ENCODE measurements around the gene SIPA1. TPM values are rescaled to one million over a fixed set of nuclear protein-coding genes. Genes with fewer than 3 reads are reported as not detected.

SIPA1 gene
- total RNA-seq, 2 experiments from 2014 or later, result 95.4 to 156 TPM

GRCh38 chr11:65634905-65635731, 2.8 kb upstream of the SIPA1 start:
- intact Hi-C loops (cut with micrococcal nuclease; ENCODE audit: unreplicated experiment), result no loop called here
- peaks cover 73% of the 10 kb centered on the region for H3K36me3 ChIP-seq (ENCODE audit: insufficient read depth, low read length)
- ChIA-PET POLR2A (no interaction called here), CTCF (ENCODE audit: unreplicated experiment) (no interaction called here)
- no peak overlapping the region for H3K4me2 ChIP-seq (ENCODE audit: low read length)
- peaks cover 4% of the 10 kb centered on the region; the same call in 1 of the 2 replicates for H3K79me2 ChIP-seq (ENCODE audit: insufficient read depth, low read depth, low read length)
- H3K9me2 ChIP-seq (ENCODE audit: insufficient read depth, low read length), result no peaks in the 10 kb centered on the region
- H3K9me3 ChIP-seq (ENCODE audit: low read length), result no peaks in the 10 kb centered on the region
- H3K4me1 ChIP-seq (ENCODE audit: insufficient read depth, low read length, poor library complexity, severe bottlenecking), result peaks cover 30% of the 10 kb centered on the region
- no peak overlapping the region for H3K27ac ChIP-seq (ENCODE audit: low read depth, low read length, poor library complexity, severe bottlenecking)
- TF ChIP-seq EZH2phosphoT487 (IDR thresholded peaks at IDR 0.05; ENCODE audit: borderline replicate concordance, low read depth, low read length), result no peak
- TF ChIP-seq, protein P1, sequence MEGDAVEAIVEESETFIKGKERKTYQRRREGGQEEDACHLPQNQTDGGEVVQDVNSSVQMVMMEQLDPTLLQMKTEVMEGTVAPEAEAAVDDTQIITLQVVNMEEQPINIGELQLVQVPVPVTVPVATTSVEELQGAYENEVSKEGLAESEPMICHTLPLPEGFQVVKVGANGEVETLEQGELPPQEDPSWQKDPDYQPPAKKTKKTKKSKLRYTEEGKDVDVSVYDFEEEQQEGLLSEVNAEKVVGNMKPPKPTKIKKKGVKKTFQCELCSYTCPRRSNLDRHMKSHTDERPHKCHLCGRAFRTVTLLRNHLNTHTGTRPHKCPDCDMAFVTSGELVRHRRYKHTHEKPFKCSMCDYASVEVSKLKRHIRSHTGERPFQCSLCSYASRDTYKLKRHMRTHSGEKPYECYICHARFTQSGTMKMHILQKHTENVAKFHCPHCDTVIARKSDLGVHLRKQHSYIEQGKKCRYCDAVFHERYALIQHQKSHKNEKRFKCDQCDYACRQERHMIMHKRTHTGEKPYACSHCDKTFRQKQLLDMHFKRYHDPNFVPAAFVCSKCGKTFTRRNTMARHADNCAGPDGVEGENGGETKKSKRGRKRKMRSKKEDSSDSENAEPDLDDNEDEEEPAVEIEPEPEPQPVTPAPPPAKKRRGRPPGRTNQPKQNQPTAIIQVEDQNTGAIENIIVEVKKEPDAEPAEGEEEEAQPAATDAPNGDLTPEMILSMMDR (conservative IDR thresholded peaks at IDR 0.05; ENCODE audit: low read length), result no peak
- no peak overlapping the region for H2AFZ ChIP-seq (ENCODE audit: low read length)
- no peaks in the 10 kb centered on the region for H4K20me1 ChIP-seq (ENCODE audit: insufficient read depth, low read length)
- H3K4me3 ChIP-seq (ENCODE audit: low read depth, low read length, poor library complexity, severe bottlenecking), result no peak overlapping the region
- no TSS peak for BruUV-seq (replicated peaks)
- DNase-seq (ENCODE audit: low spot score), result no peak

- Histone ChIP-seq H3K79me2 (ENCODE audit: insufficient read depth, low read depth, low read length) (peaks cover 15% of the 10 kb centered on the region; the same call in 1 of the 2 replicates), H3K36me3 (ENCODE audit: insufficient read depth, low read length) (peaks cover 65% of the 10 kb centered on the region), H2AFZ (ENCODE audit: low read length) (no peak overlapping the region), H3K4me2 (ENCODE audit: low read length) (no peak overlapping the region), H3K27ac (ENCODE audit: low read depth, low read length, poor library complexity, severe bottlenecking) (peak overlapping the region; percentile 95), H3K9me2 (ENCODE audit: insufficient read depth, low read length) (no peaks in the 10 kb centered on the region), H3K9me3 (ENCODE audit: low read length) (no peaks in the 10 kb centered on the region), H3K4me1 (ENCODE audit: insufficient read depth, low read length, poor library complexity, severe bottlenecking) (peaks cover 42% of the 10 kb centered on the region), H3K4me3 (ENCODE audit: low read depth, low read length, poor library complexity, severe bottlenecking) (no peak overlapping the region), H4K20me1 (ENCODE audit: insufficient read depth, low read length) (no peaks in the 10 kb centered on the region)
- POLR2A ChIA-PET, result no interaction called here
- intact Hi-C loops (cut with micrococcal nuclease; ENCODE audit: unreplicated experiment), result no loop called here
- CTCF ChIA-PET (ENCODE audit: unreplicated experiment), result no interaction called here
- TF ChIP-seq EZH2phosphoT487 (IDR thresholded peaks at IDR 0.05; ENCODE audit: borderline replicate concordance, low read depth, low read length), result no peak
- TF ChIP-seq, protein P1 (conservative IDR thresholded peaks at IDR 0.05; ENCODE audit: low read length), result no peak
- DNase-seq (ENCODE audit: low spot score), result no peak
- BruUV-seq (replicated peaks), result no TSS peak
Observed at GRCh38 chr11:65636108-65637031, 1.5 kb upstream of the SIPA1 start.
